Astrocyte of the spinal cord (primary cell): Measurements from ENCODE around the gene LIPA.
"Not testable (repeated sequence)": the region's sequence is repeated elsewhere in the genome, so short reads cannot be mapped to it uniquely, and the experiment has no call there.

ENCODE experiments used
- DNase-seq: peaks from one replicate; pipeline ENCODE4 v3.0.0; 2011; ENCODE audit warnings: low read depth, low spot score
- H3K4me3 ChIP-seq: 2 replicates; pipeline ENCODE4 v1.5.1; 2011; ENCODE audit warnings: low read depth, mild to moderate bottlenecking, low read length, moderate library complexity
- CTCF ChIP-seq: IDR thresholded peaks from 2 replicates; pipeline ENCODE4 v1.5.1; 2012; ENCODE audit warnings: low read depth, mild to moderate bottlenecking, low read length, inconsistent platforms
- in situ Hi-C: cut with HindIII; loops from 2 replicates; pipeline ENCODE4 v1.10.0; 2017; ENCODE audit warnings: low sequenced_read_pairs

The LIPA gene

GRCh38 chr10:89171996-89172395 lies 79.6 kb downstream of the LIPA start:
- TF ChIP-seq CTCF = no peak
- no peak for DNase-seq
- in situ Hi-C loops = no loop called here
- no peak overlapping the region for H3K4me3 ChIP-seq

- no peak for TF ChIP-seq CTCF
- H3K4me3 ChIP-seq = no peak overlapping the region
Observed at GRCh38 chr10:89171263-89171872, 80.2 kb downstream of the LIPA start.

GRCh38 chr10:89168354-89168900 lies 83.1 kb downstream of the LIPA start:
- H3K4me3 ChIP-seq, in situ Hi-C loops, DNase-seq: not testable (repeated sequence)

More at GRCh38 chr10:89171263-89171872, 80.2 kb downstream of the LIPA start:
- DNase-seq = no peak
- in situ Hi-C loops = no loop called here

GRCh38 chr10:89167915-89168314 lies 83.7 kb downstream of the LIPA start:
- no peak overlapping the region for H3K4me3 ChIP-seq
- DNase-seq = no peak
- in situ Hi-C loops = no loop called here
- TF ChIP-seq CTCF = no peak

GRCh38 chr10:89165923-89166322 lies 85.7 kb downstream of the LIPA start:
- no peak for DNase-seq
- TF ChIP-seq CTCF = no peak
- H3K4me3 ChIP-seq = no peak overlapping the region
- in situ Hi-C loops = no loop called here

GRCh38 chr10:89164920-89165319 lies 86.7 kb downstream of the LIPA start:
- in situ Hi-C loops = no loop called here
- no peak for DNase-seq
- no peak for TF ChIP-seq CTCF
- H3K4me3 ChIP-seq = no peak overlapping the region

GRCh38 chr10:89164080-89164479 lies 87.5 kb downstream of the LIPA start:
- in situ Hi-C loops = no loop called here
- DNase-seq = no peak
- TF ChIP-seq CTCF = no peak
- no peak overlapping the region for H3K4me3 ChIP-seq
